H9 (cell line): Measurements from ENCODE around the gene FOXF2. TPM values are rescaled to one million over a fixed set of nuclear protein-coding genes. Genes with fewer than 3 reads are reported as not detected.
A peak's percentile ranks its signal among the peaks of the same experiment; 100 is the strongest.

Experiments used
- DNase-seq: peaks from one replicate; pipeline ENCODE4 v3.0.0-alpha.2; 2017
- H2AFZ ChIP-seq: one replicate; pipeline ENCODE4 v1.6.1; 2013; ENCODE audit warnings: mild to moderate bottlenecking, low read length, control low read depth, moderate library complexity
- H2AK5ac ChIP-seq: 2 replicates; pipeline ENCODE4 v1.6.1; 2013; ENCODE audit warnings: low read length, control low read depth, mixed read lengths; ENCODE audit not compliant: insufficient read length
- H2BK120ac ChIP-seq: one replicate; pipeline ENCODE4 v1.6.1; 2013; ENCODE audit warnings: low read depth, mild to moderate bottlenecking, low read length, control low read depth, inconsistent platforms; ENCODE audit not compliant: poor library complexity, severe bottlenecking
- H2BK12ac ChIP-seq: 2 replicates; pipeline ENCODE4 v1.6.1; 2013; ENCODE audit warnings: low read length, control low read depth, mixed read lengths, low read depth; ENCODE audit not compliant: insufficient read length
- H2BK15ac ChIP-seq: 2 replicates; pipeline ENCODE4 v1.6.1; 2013; ENCODE audit warnings: low read depth, low read length, control low read depth
- H2BK20ac ChIP-seq: one replicate; pipeline ENCODE4 v1.6.1; 2013; ENCODE audit warnings: low read depth, mild to moderate bottlenecking, low read length, control low read depth, inconsistent platforms; ENCODE audit not compliant: poor library complexity, severe bottlenecking
- H2BK5ac ChIP-seq: 2 replicates; pipeline ENCODE4 v1.6.1; 2013; ENCODE audit warnings: low read length, control low read depth, mixed read lengths; ENCODE audit not compliant: insufficient read length
- H3K14ac ChIP-seq: 2 replicates; pipeline ENCODE4 v1.6.1; 2013; ENCODE audit warnings: low read length, control low read depth; ENCODE audit not compliant: insufficient read depth
- H3K18ac ChIP-seq: 2 replicates; pipeline ENCODE4 v1.6.1; 2013; ENCODE audit warnings: low read depth, mild to moderate bottlenecking, mixed read lengths, low read length, control low read depth; ENCODE audit not compliant: insufficient read length
- H3K23ac ChIP-seq: 2 replicates; pipeline ENCODE4 v1.6.1; 2013; ENCODE audit warnings: low read length, control low read depth, mixed read lengths, low read depth; ENCODE audit not compliant: insufficient read length
- H3K23me2 ChIP-seq: 2 replicates; pipeline ENCODE4 v1.6.1; 2013; ENCODE audit warnings: low read depth, mild to moderate bottlenecking, mixed read lengths, low read length, control low read depth; ENCODE audit not compliant: insufficient read length, poor library complexity, severe bottlenecking
- H3K27ac ChIP-seq: 2 replicates; pipeline ENCODE4 v1.5.1; 2013; ENCODE audit warnings: low read length, control low read depth, mixed read lengths, low read depth; ENCODE audit not compliant: insufficient read length
- H3K27me3 ChIP-seq: 2 replicates; pipeline ENCODE4 v1.6.1; 2013; ENCODE audit warnings: low read length, control low read depth, inconsistent platforms; ENCODE audit not compliant: insufficient read depth
- H3K4ac ChIP-seq: 2 replicates; pipeline ENCODE4 v1.6.1; 2013; ENCODE audit warnings: low read depth, mild to moderate bottlenecking, control low read depth, inconsistent platforms, low read length, moderate library complexity
- H3K4me1 ChIP-seq: 2 replicates; pipeline ENCODE4 v1.6.1; 2013; ENCODE audit warnings: low read length, control low read depth, inconsistent platforms; ENCODE audit not compliant: insufficient read depth
- H3K4me2 ChIP-seq: 2 replicates; pipeline ENCODE4 v1.6.1; 2013; ENCODE audit warnings: low read length, control low read depth, mixed read lengths; ENCODE audit not compliant: insufficient read length, insufficient read depth
- H3K56ac ChIP-seq: 2 replicates; pipeline ENCODE4 v1.6.1; 2013; ENCODE audit warnings: low read depth, mild to moderate bottlenecking, mixed read lengths, low read length, control low read depth; ENCODE audit not compliant: insufficient read length
- H3K79me1 ChIP-seq: 2 replicates; pipeline ENCODE4 v1.6.1; 2013; ENCODE audit warnings: low read depth, mild to moderate bottlenecking, moderate library complexity, low read length, control low read depth, inconsistent platforms; ENCODE audit not compliant: insufficient read depth, poor library complexity, severe bottlenecking
- H3K79me2 ChIP-seq: 2 replicates; pipeline ENCODE4 v1.6.1; 2013; ENCODE audit warnings: low read length, control low read depth, inconsistent platforms; ENCODE audit not compliant: insufficient read depth
- H3K9ac ChIP-seq: 2 replicates; pipeline ENCODE4 v1.6.1; 2013; ENCODE audit warnings: low read length, control low read depth, mixed read lengths; ENCODE audit not compliant: insufficient read length; ENCODE audit errors: extremely low read depth
- H3K9me3 ChIP-seq: one replicate; pipeline ENCODE4 v1.6.1; 2013; ENCODE audit warnings: low read depth, low read length, inconsistent platforms; ENCODE audit not compliant: control insufficient read depth
- H3T11ph ChIP-seq: one replicate; pipeline ENCODE4 v1.6.1; 2013; ENCODE audit warnings: mild to moderate bottlenecking, low read length, control low read depth, inconsistent platforms
- H4K20me1 ChIP-seq: one replicate; pipeline ENCODE4 v1.6.1; 2013; ENCODE audit not compliant: control insufficient read depth, insufficient read length, insufficient read depth
- H4K5ac ChIP-seq: 2 replicates; pipeline ENCODE4 v1.6.1; 2013; ENCODE audit warnings: low read depth, mild to moderate bottlenecking, mixed read lengths, low read length, control low read depth; ENCODE audit not compliant: insufficient read length
- H4K8ac ChIP-seq: replicated peaks from 2 replicates; pipeline ENCODE4 v1.6.1; 2013; ENCODE audit warnings: low read length, control low read depth, mixed read lengths, low read depth; ENCODE audit not compliant: insufficient read length
- H4K91ac ChIP-seq: 2 replicates; pipeline ENCODE4 v1.6.1; 2013; ENCODE audit warnings: low read depth, mild to moderate bottlenecking, moderate library complexity, mixed read lengths, low read length, control low read depth; ENCODE audit not compliant: insufficient read length
- H3K27ac Mint-ChIP-seq, 3 experiments: 2 replicates in 2 of 3; 3 replicates in 1 of 3; pipeline ENCODE4 v1.8.0; 2020 to 2021; ENCODE audit warnings: mixed read lengths in 3 of 3, mild to moderate bottlenecking in 1 of 3, moderate library complexity in 1 of 3
- H3K27me3 Mint-ChIP-seq: 2 replicates; pipeline ENCODE4 v1.8.0; 2021; ENCODE audit warnings: low read depth, mild to moderate bottlenecking, moderate library complexity, mixed read lengths
- H3K36me3 Mint-ChIP-seq, 3 experiments: 2 replicates in 2 of 3; 3 replicates in 1 of 3; pipeline ENCODE4 v1.8.0; 2020 to 2021; ENCODE audit warnings: low read depth in 3 of 3, mixed read lengths in 3 of 3; ENCODE audit not compliant: insufficient read depth in 1 of 3
- H3K4me1 Mint-ChIP-seq, 2 experiments: 2 replicates each; pipeline ENCODE4 v1.8.0; 2020; ENCODE audit warnings: mixed read lengths in 2 of 2
- H3K4me3 Mint-ChIP-seq, 2 experiments: 2 replicates in 1 of 2; 3 replicates in 1 of 2; pipeline ENCODE4 v1.8.0; 2020 to 2021; ENCODE audit warnings: mild to moderate bottlenecking in 2 of 2, mixed read lengths in 2 of 2, moderate library complexity in 1 of 2
- H3K9me3 Mint-ChIP-seq, 2 experiments: 2 replicates in 1 of 2; 3 replicates in 1 of 2; pipeline ENCODE4 v1.8.0; 2020; ENCODE audit warnings: mild to moderate bottlenecking in 2 of 2, mixed read lengths in 2 of 2, moderate library complexity in 1 of 2
- CTCF ChIP-seq: fragments of 200-600 bp; sonication (generic); conservative IDR thresholded peaks from 3 replicates; pipeline ENCODE4 v1.8.0; 2021; ENCODE audit warnings: antibody characterized with exemption, mild to moderate bottlenecking
- WGBS: extraction: QIAGEN DNeasy Blood & Tissue Kit; methylation state at CpG from one replicate; pipeline ENCODE4 v1.1.7; 2013; ENCODE audit warnings: missing lambda C conversion rate, low lambda C conversion rate, mixed read lengths; ENCODE audit not compliant: insufficient read length; ENCODE audit errors: extremely low coverage; 5-methylcytosine and 5-hydroxymethylcytosine counted together
- total RNA-seq: library from RNA; stranded (reverse); gene quantifications from 2 replicates; pipeline ENCODE4 v1.2.1, GENCODE V29; 2021

FOXF2 gene
- total RNA-seq, 1 experiment from 2014 or later = not detected

DNA sequence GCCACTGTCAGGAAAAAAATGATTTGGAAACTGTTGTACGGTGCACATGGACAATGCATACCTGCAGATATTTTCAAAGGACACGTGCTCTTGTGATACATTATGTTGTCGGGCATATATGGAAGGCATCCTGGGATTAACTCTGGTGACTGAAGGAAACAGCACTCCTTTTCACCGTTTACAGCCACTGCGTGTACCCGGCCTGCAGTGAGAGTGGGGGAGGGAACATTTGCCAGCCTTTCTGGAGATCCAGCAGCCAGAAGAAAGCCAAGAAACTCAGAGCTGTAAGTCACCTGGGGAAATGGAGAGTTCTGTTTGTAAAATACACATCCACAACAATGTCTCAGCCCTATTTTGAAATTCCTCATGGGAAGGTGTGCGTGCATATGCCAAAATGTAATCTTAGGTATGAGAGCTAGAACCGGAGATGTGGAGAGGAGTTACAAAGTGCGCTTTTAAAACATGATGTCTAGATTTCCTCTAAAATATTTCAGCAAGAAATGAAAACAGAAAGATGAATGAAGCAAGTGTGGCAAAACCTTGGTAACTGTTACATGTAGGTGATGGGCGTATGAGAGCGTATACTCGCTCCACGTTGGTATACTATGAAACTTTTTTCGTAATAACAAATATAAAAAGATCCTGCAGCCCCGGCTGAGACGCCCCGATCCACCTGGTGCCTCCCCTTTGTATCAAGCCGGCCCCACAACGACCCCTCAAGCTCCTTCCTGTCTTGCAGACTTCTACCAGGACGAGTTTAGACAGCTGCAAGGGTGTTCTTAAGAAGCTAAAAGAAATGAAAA, 8.6 kb upstream of the FOXF2 start:
- Histone ChIP-seq H3K27me3 (peaks cover 85% of the 10 kb centered on the region), H3K18ac (no peak overlapping the region), H4K20me1 (no peaks in the 10 kb centered on the region), H3K9me3 (no peaks in the 10 kb centered on the region), H2BK20ac (no peak overlapping the region), H2BK5ac (no peak overlapping the region), H2AK5ac (no peak overlapping the region), H3K23me2 (peaks cover 12% of the 10 kb centered on the region), H3K4me2 (peak overlapping the region; percentile 42), H3K79me1 (no peaks in the 10 kb centered on the region), H4K8ac (no peak overlapping the region), H2BK12ac (no peak overlapping the region), H3K27ac (no peak overlapping the region), H3T11ph (no peak overlapping the region), H3K79me2 (no peaks in the 10 kb centered on the region), H3K23ac (no peak overlapping the region), H2BK120ac (no peak overlapping the region), H3K14ac (no peak overlapping the region), H3K9ac (no peak overlapping the region), H3K4me1 (no peaks in the 10 kb centered on the region), H4K91ac (no peak overlapping the region), H3K4ac (no peak overlapping the region), H2AFZ (no peak overlapping the region), H4K5ac (no peak overlapping the region), H3K56ac (no peak overlapping the region), H2BK15ac (no peak overlapping the region)
- Mint-ChIP-seq H3K27me3 (peaks cover 99% of the 10 kb centered on the region), H3K4me1 (peaks cover 23 to 30% of the 10 kb centered on the region in 2 experiments), H3K27ac (no peak overlapping the region), H3K4me3 (peak overlapping the region in 1 of 2 experiments; percentile 72; a peak in 3 of 5 replicates), H3K36me3 (no peaks in the 10 kb centered on the region), H3K9me3 (peaks cover 5 to 7% of the 10 kb centered on the region in 2 experiments; a peak in 3 of 5 replicates)
- no peak for DNase-seq
- no peak for TF ChIP-seq CTCF
- WGBS = no CpG with 5 or more reads among the region's 20 CpGs
